Fibroblast of mammary gland (primary cell): ENCODE results near the gene SORCS2.

Source experiments
- DNase-seq: peaks from one replicate; pipeline ENCODE4 v3.0.0-alpha.2; 2010; ENCODE audit warnings: low read depth
- H3K4me3 ChIP-seq: 2 replicates; pipeline ENCODE4 v1.5.1; 2011; ENCODE audit warnings: low read depth, mild to moderate bottlenecking, low read length, moderate library complexity; ENCODE audit not compliant: control insufficient read depth
- CTCF ChIP-seq: conservative IDR thresholded peaks from 2 replicates; pipeline ENCODE4 v1.5.1; 2011; ENCODE audit warnings: low read depth, low read length, inconsistent platforms; ENCODE audit not compliant: control insufficient read depth, insufficient read depth

SORCS2 gene

GRCh38 chr4:7498446-7499200 is 306.3 kb downstream of the SORCS2 start:
- no peak overlapping the region for H3K4me3 ChIP-seq
- TF ChIP-seq CTCF = no peak
- no peak for DNase-seq

- TF ChIP-seq CTCF = no peak
- no peak overlapping the region for H3K4me3 ChIP-seq
Observed at GRCh38 chr4:7499661-7500060, 307.3 kb downstream of the SORCS2 start.

DNA sequence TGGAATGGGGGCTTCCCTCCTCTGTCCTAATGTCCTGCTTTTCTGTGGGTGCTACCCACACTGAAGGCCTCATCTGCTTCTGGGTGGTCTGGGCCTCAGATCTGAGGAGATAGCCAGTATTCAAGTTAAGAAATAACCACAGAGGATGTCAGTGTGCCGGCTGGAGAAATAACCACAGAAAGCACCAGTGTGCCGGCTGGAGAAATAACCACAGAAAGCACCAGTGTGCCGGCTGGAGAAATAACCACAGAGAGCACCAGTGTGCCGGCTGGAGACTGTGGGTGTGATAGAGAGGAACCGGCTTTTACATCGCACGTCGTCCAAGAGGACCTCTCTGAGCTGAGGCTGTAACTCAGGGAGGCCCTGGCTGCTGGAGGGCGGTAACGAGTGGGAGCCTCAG is 308.1 kb downstream of the SORCS2 start:
- TF ChIP-seq CTCF = no peak
- DNase-seq = no peak
- H3K4me3 ChIP-seq = no peak overlapping the region

More at GRCh38 chr4:7499661-7500060, 307.3 kb downstream of the SORCS2 start:
- no peak for DNase-seq

DNA sequence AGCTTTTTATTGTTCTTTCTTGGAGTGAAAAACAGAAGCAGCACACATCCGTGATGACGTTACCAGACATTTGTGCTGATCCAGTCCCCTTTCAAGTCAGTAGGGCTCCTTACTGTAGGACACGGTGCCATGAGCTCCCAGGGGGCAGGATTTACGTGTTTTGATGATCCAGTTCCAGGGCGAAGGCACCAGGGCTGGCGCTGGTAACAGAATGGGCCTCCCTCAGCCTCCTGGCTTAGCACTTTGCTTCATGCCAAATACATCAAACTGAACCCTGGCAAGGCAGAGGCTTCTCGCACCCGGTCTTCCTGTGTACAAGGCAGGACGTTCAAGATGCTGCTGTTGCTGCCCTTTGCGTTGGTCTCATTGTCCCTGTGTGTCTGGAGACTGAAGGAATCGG is 309.0 kb downstream of the SORCS2 start:
- DNase-seq = no peak
- no peak overlapping the region for H3K4me3 ChIP-seq
- no peak for TF ChIP-seq CTCF

- no peak for DNase-seq
- no peak for TF ChIP-seq CTCF
- no peak overlapping the region for H3K4me3 ChIP-seq
Observed at GRCh38 chr4:7501873-7502272, 309.5 kb downstream of the SORCS2 start.

DNA sequence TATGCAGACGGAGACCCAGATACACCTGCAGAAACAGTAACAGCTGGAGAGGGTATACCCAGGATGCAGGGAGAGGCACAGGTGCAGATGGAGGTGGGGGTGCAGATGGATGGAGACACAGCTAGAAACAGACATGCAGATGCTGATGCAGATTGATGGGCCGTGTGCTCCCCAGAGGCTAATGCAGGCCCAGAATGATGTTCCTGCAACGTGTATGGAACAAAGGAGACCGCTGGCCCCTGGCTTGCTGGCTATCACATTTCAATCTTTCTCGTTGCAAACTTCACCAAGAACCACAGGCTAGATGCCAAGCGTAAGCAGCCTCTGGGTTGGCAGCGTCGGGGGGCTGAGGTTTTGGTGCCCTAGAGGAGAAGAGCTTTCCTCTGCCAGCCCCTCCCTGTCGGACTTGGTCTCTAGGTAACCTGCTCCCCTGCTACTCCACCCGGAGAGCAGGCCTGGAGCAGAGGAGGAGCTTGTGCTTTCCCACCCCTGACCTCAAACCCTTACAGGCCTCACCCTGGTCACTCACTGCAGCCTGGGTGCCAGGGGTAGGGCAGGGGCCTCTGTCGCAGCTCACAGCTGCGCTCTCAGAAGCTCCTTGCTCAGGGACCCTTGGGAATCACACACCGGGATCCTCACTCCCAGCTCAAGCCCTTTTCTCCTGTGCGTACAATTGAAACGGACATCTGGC is 311.4 kb downstream of the SORCS2 start:
- H3K4me3 ChIP-seq = no peak overlapping the region
- DNase-seq = no peak
- TF ChIP-seq CTCF = no peak
